Liver (tissue), 3 donors: Measurements from ENCODE around the gene CMIP.

ENCODE experiments used
- CTCF ChIP-seq: fragments of 150-350 bp; IDR thresholded peaks from 2 replicates; pipeline ENCODE4 v1.5.1; 2017; ENCODE audit warnings: improper control_type of control experiment, low read depth, low read length; ENCODE audit not compliant: missing input control
- HNF4G ChIP-seq: IDR thresholded peaks from 2 replicates; pipeline ENCODE4 v1.6.1; 2016; ENCODE audit warnings: antibody characterized with exemption
- JUND ChIP-seq, 2 donors: IDR thresholded peaks; 2 replicates each; pipeline ENCODE4 v1.6.1; 2016; ENCODE audit warnings: antibody characterized with exemption in 2 of 2
- TAF1 ChIP-seq: conservative IDR thresholded peaks from 2 replicates; pipeline ENCODE4 v1.6.1; 2016; ENCODE audit warnings: antibody characterized with exemption, mild to moderate bottlenecking
- ZBTB33 ChIP-seq: IDR thresholded peaks from 2 replicates; pipeline ENCODE4 v1.6.1; 2016; ENCODE audit warnings: antibody characterized with exemption
- donor health status: healthy.
- donor health status: healthy.

GRCh38 chr16:81686391-81687130 is 242.0 kb downstream of the CMIP start:
- no peak for TF ChIP-seq CTCF
- TF ChIP-seq TAF1, result no peak
- TF ChIP-seq ZBTB33, result no peak
- TF ChIP-seq HNF4G, result no peak
- TF ChIP-seq JUND (IDR thresholded peaks at IDR 0.05), result no peak
